AG04449 (cell line): ENCODE data around the gene PRSS3.
"Not testable (repeated sequence)": the region's sequence is repeated elsewhere in the genome, so short reads cannot be mapped to it uniquely, and the experiment has no call there.

Source experiments
- CTCF ChIA-PET: fragments of 350-600 bp; formaldehyde crosslinking; extraction: SDS; loops from one replicate; lab custom pipeline; 2021; ENCODE audit warnings: antibody characterized with exemption; lab: Yijun Ruan, JAX
- POLR2A ChIA-PET: fragments of 400-600, 350-600 bp; formaldehyde crosslinking; extraction: SDS; loops from one replicate; lab custom pipeline; 2020; ENCODE audit warnings: antibody characterized with exemption, inconsistent platforms; lab: Yijun Ruan, JAX
- DNase-seq: peaks from one replicate; pipeline ENCODE4 v3.0.0-alpha.2; 2010; ENCODE audit warnings: low read depth, low spot score
- H3K4me3 ChIP-seq: 2 replicates; pipeline ENCODE4 v1.5.1; 2011; ENCODE audit warnings: low read depth, mild to moderate bottlenecking, control low read depth, low read length
- TF ChIP-seq, protein P1 (sequence below): IDR thresholded peaks from one replicate; pipeline ENCODE4 v1.5.1; 2011; ENCODE audit warnings: mild to moderate bottlenecking, moderate library complexity, low read length, control low read depth, inconsistent platforms; ENCODE audit not compliant: insufficient read depth; ENCODE audit errors: missing control alignments

Gene PRSS3

DNA sequence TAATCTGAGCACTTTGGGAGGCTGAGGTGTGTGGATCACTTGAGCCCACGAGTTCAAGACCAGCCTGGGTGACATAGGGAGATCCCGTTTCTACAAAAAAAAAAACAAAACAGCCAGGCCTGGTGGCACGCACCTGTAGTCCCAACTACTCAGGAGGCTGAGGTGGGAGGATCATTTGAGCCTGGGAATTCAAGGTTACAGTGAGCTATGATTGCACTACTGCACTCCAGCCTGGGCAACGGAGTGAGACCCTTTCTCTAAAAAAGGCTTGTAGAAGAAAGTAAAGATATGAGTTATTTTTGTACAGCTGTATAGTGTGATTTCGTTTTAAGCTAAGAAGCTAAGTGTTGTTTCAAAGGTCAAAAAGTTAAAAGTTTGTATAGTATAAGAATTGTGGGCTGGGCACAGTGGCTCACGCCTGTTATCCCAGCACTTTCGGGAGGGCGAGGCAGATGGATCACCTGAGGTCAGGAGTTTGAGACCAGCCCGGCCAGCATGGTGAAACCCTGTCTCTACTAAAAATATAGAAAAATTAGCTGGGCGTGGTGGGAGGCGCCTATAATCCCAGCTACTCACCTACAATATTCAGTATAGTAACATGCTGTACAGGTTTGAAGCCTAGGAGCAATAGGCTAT, 40.4 kb downstream of the PRSS3 start:
- TF ChIP-seq, protein P1, sequence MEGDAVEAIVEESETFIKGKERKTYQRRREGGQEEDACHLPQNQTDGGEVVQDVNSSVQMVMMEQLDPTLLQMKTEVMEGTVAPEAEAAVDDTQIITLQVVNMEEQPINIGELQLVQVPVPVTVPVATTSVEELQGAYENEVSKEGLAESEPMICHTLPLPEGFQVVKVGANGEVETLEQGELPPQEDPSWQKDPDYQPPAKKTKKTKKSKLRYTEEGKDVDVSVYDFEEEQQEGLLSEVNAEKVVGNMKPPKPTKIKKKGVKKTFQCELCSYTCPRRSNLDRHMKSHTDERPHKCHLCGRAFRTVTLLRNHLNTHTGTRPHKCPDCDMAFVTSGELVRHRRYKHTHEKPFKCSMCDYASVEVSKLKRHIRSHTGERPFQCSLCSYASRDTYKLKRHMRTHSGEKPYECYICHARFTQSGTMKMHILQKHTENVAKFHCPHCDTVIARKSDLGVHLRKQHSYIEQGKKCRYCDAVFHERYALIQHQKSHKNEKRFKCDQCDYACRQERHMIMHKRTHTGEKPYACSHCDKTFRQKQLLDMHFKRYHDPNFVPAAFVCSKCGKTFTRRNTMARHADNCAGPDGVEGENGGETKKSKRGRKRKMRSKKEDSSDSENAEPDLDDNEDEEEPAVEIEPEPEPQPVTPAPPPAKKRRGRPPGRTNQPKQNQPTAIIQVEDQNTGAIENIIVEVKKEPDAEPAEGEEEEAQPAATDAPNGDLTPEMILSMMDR: no peak
- H3K4me3 ChIP-seq: no peak overlapping the region
- DNase-seq: no peak
- CTCF ChIA-PET: interaction anchor here (1.4 to 3.6 kb wide), 4 partner anchors 15 to 238 kb away, joined by 3 to 29 read pairs (median 6); no protein-coding TSS in a partner anchor
- POLR2A ChIA-PET: interaction anchor here (0.6 kb wide), 1 partner anchor 396 kb away, joined by 3 read pairs; no protein-coding TSS in a partner anchor

GRCh38 chr9:33836261-33836660, 40.9 kb downstream of the PRSS3 start:
- H3K4me3 ChIP-seq, POLR2A ChIA-PET: not testable (repeated sequence)
- DNase-seq: peak; percentile 85
- CTCF ChIA-PET: interaction anchor here (1.4 to 3.6 kb wide), 4 partner anchors 16 to 237 kb away, joined by 3 to 29 read pairs (median 6); no protein-coding TSS in a partner anchor

GRCh38 chr9:33837138-33837537, 41.8 kb downstream of the PRSS3 start:
- no peak overlapping the region for H3K4me3 ChIP-seq
- DNase-seq: no peak
- CTCF ChIA-PET: interaction anchor here (0.6 to 2.9 kb wide), 6 partner anchors 15 to 99 kb away, joined by 3 to 9 read pairs (median 3); no protein-coding TSS in a partner anchor
- POLR2A ChIA-PET: no interaction called here
- TF ChIP-seq, protein P1: no peak

DNA sequence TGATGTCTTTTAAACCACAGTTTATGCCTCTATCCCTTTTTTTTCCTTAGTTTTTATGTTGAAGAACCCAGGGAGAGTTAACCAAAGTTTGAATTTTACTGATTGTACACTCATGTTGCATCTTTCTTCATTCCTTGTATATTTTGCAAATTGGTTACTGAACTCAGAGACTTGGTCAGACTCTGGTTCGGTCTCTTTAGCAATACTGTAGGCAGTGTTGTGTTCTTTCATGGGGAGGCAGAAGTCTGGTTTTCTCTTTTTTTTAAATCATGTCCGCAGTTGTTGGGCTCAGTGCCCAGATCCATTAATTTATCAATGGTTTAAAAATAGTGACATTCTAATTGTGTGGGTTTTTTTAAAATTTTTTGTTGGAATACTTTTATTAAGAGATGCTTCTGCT, 45.0 kb downstream of the PRSS3 start:
- CTCF ChIA-PET: interaction anchor here (1.5 kb wide), 1 partner anchor 26 kb away, joined by 5 read pairs; no protein-coding TSS in a partner anchor
- TF ChIP-seq, protein P1: no peak
- DNase-seq: no peak
- no peak overlapping the region for H3K4me3 ChIP-seq
- POLR2A ChIA-PET: no interaction called here

GRCh38 chr9:33843312-33843961, 48.1 kb downstream of the PRSS3 start:
- TF ChIP-seq, protein P1: no peak
- no peak for DNase-seq
- CTCF ChIA-PET: interaction anchor here (1.0 to 2.0 kb wide), 3 partner anchors 29 to 65 kb away, joined by 3 to 10 read pairs (median 3); no protein-coding TSS in a partner anchor
- H3K4me3 ChIP-seq: no peak overlapping the region
- POLR2A ChIA-PET: interaction anchor here (0.6 kb wide), 1 partner anchor 79 kb away, joined by 4 read pairs; no protein-coding TSS in a partner anchor

DNA sequence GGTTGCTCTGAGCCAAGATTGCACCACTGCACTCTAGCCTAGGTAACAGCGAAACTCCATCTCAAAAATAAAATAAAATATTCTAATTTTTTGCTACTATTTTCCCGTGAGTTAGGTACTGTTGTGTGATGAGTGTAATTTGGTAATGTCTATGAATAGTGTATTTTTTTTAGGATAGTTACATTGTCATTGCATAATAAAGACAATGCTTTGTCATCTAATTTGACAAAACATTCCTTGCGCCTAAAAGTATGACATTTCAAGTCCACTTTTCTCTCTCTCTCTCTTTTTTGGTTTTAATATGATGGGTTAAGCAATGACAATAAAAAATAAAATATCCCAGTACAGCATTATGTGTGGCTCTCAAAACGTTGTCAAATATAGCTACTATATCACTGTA, 50.9 kb downstream of the PRSS3 start:
- ChIA-PET CTCF (interaction anchor here (1.4 kb wide), 1 partner anchor 32 kb away, joined by 3 read pairs; no protein-coding TSS in a partner anchor), POLR2A (no interaction called here)
- no peak overlapping the region for H3K4me3 ChIP-seq
- no peak for DNase-seq
- TF ChIP-seq, protein P1: no peak

GRCh38 chr9:33847894-33848205, 52.5 kb downstream of the PRSS3 start:
- H3K4me3 ChIP-seq, DNase-seq, POLR2A ChIA-PET: not testable (repeated sequence)
- CTCF ChIA-PET: interaction anchor here (0.6 to 1.3 kb wide), 2 partner anchors 12 to 38 kb away, joined by 4 read pairs; no protein-coding TSS in a partner anchor
